Left ventricle myocardium superior (tissue), 1 donor: Measurements from ENCODE around the gene DIDO1. TPM values are rescaled to one million over a fixed set of nuclear protein-coding genes. Genes with fewer than 3 reads are reported as not detected.

Source experiments
- ATAC-seq: fragments of 200-7000 bp; cut with Tn5 transposase; one replicate; pipeline ENCODE4 v1.9.1; 2020; ENCODE audit warnings: mild to moderate bottlenecking, moderate library complexity
- DNase-seq: peaks from one replicate; pipeline ENCODE4 v3.0.0-alpha.2; 2020
- intact Hi-C: fragments of 100-400 bp; cut with micrococcal nuclease; formaldehyde crosslinking; loops from one replicate; pipeline ENCODE4 v1.11.0; 2022
- total RNA-seq: library from RNA; stranded (reverse); fragmentation: NEBNext Ultra II Directional; extraction: Animal tissue kit (Norgen Biotek cat#: 25700); gene quantifications from one replicate; pipeline ENCODE4 v1.2.1, GENCODE V29; 2021
- donor health status: DM: no; HTN: yes; CAD: no; lungs with severe emphysema.

The DIDO1 gene
- total RNA-seq, 1 donor from 2014 or later: 38.3 TPM

- ATAC-seq (no peak), DNase-seq (no peak)
- intact Hi-C loops: no loop called here
These were observed 26.9 kb upstream of the DIDO1 start for GRCh38 chr20:62952968-62953838.

GRCh38 chr20:62952373-62952967, 26.2 kb upstream of the DIDO1 start, which contains the start of gene SLC17A9:
TSS of gene SLC17A9 (plus strand) at chr20:62952709. CDS start at chr20:62952831, 122 bp downstream.
- ATAC-seq (peak; percentile 35), DNase-seq (peak; percentile 81)
- intact Hi-C loops: no loop called here

GRCh38 chr20:62951896-62952372, 25.6 kb upstream of the DIDO1 start:
- DNase-seq: no peak
- intact Hi-C loops: no loop called here
- no peak for ATAC-seq

DNA sequence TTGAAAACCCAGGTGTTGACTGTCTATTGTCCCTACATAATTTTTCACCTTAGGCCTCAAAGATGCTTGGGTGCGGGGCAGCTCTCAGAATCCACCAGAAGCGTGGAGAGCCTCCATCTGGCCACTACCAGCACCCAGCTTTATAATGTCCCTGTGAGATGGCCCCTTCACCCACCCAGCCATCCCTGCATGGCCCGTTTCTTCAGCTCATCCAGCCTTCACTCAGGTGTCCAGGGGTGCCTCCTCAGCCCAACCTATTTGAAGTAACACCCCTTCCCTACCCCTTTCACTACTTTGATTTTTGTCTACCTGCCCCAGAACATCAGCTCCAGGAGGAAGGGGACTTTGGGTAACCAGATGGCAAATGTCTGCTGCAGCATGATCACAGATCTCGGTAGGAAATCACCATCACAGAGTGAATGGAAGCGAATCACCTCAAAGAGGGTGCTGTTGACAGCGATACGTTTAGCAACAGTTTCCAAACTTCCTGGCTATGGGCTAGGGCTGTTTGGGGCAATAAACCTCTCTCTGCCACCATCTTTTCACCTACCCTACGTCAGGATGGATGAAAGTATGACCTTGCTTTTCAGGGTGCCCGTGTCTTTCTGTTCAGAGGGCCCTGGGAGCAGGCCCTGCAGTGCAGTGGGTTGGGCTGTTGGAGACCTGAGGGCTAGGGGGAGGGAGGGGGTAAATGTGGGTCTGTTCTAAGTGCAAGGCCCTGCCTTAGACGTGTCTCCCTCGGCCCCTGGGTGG, 25.0 kb upstream of the DIDO1 start:
- ATAC-seq: no peak

DNA sequence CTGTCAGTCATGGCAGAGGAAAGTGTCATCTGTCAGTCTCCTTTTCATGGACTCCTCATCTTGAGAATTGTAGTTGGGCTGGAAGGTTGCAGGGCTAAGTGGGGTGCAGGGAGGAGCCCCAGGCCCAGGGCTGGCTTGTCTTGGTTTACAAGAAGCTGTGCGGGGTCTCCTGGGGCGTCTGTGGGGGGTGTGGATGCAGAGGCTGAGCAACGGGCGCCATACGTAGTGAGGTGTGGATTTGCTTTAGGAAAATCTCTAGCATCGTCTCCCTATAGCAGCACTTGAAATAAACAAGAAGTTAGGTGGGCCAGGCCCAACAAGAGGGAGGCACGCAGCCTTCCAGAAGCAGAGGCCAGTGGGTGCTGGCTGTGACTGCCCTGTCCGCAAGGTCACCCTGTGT, 24.4 kb upstream of the DIDO1 start:
- ATAC-seq: no peak
- intact Hi-C loops: no loop called here
- DNase-seq: no peak

More for the DNA sequence above, 25.0 kb upstream of the DIDO1 start:
- intact Hi-C loops: no loop called here
- DNase-seq: no peak

DNA sequence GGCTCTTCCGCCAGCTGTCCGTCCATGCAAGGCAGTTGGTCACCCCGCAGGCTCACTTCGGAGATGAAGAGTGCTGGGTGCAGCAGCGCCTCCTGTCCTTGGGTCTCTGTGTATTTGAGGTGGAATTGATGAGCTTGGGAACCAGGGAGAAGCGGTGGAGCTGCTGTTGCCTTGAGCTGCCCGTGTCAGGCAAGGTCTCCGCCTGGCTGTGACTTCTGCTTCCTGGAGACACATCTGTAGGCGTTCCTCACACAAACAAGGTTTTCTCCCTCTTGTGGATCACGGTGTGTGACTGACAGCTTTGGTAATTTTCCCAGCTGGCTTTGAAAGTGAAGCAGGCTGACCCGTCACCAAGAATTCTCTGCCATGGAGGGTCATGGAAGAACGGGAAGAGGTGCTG, 23.7 kb upstream of the DIDO1 start:
- DNase-seq: no peak
- intact Hi-C loops: no loop called here
- no peak for ATAC-seq

DNA sequence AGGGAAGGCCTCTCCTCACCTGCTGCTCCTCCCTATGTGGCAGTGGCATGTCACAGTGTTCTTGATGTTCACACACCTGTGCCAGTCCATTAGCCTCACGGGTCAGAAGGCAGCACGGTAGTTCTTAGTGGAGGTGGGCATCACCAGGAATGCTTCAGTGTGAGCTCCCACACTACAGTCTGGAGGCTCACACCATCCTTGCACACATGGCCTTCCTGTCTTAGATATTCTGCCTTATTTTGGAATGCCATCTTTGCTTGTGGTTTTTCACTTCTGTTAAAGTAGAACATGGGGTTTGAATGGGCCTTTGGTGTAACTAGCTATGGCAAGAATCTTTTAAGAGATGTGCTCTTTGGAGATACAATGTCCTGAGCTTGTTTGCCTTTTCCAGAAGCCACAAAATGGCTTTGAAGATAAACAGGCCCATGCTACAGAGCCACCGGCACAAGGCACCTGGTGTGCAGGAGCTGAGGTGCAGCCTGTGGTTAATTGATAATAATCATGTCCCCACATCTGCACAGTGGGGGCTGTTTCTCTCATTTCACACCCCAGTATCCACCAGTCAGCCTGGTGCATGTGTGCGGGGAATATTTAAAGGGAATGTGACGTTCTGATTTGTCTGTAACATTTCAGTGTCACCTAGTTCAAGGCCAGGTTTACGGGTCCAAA, 23.0 kb upstream of the DIDO1 start:
- intact Hi-C loops: no loop called here
- ATAC-seq (no peak), DNase-seq (no peak)

DNA sequence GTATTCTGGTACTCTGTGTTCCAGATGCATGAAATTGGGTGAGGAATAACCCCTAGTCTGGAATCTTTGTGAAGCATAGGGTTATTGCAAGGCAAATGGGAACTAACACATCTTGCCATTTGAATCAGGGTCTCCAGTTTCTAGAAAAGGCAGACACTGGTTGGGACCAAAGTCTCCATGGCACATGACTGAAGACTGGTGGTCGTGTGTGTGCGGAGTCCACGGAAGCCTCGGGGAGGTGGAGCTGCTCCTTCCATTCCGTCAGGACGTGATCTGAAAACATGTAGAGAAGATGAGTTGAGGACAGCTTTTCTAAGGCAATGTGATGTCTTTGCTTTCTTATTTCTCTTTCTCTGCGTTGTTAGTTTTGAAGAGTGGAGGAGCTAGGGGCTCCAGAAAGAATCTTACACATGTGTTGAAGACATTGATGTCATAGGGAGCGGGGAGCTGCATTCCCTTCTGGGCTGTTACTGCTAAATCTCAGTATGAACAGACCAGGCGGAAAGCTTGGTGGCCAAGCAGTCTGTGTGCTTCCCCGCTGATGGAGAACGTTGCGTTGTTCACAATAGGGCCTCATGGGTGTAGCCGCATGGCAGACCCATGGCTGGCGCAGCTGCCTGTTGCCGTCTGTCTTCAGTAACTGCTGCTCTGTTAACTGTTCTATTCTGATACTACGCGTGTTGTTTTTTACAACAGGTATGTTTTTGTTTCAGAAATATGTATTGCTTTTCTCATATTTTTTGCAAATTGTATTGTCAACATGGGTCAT, 21.4 kb upstream of the DIDO1 start:
- no peak for DNase-seq

DNA sequence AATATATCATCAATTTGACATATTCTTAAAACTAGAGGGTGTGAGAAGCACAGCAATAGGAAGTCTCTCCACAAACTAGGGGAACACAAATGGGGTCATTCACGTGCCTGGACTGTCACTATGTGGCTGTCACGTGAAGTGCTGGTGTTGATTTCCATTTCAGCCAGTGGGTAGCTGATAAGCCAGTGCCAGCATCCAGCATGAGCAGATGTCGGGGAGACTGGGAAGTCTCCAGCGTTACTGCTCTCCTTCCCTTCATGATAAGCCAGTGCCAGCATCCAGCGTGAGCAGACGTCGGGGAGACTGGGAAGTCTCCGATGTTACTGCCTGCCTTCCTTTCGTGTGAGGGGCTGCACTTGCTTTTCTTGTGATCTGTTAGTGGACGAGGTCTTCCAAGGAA, 20.6 kb upstream of the DIDO1 start:
- DNase-seq: peak; percentile 52

More for the DNA sequence above, 21.4 kb upstream of the DIDO1 start:
- intact Hi-C loops: no loop called here
- no peak for ATAC-seq

DNA sequence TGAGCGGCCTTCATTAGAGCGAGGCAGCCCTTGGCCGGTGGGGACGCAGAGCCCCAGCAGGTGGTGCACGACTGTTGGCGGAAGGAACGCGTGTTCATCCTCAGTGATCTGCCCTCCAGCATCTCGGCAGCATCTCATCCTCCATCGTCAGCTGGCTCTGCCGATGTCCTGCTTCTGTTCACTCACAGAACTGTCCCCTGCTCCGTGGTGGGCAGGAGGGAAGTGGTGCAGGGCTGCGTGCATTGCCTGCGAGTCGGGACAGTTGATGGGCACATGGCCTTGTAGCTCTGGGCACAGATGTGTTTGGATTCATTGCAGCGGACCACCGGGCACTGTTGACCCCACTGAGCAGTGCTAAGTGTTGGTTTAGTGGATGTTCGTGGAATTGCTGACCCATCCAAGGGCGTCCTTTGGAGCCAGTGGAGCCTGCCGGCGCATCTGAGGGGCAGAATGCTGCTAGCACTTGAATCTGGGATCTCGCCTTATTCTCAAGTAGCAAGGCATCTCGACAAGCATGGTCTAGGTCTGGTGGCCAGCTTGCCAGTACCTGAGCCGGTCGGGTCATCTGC, 19.6 kb upstream of the DIDO1 start:
- DNase-seq: peak; percentile 19
- intact Hi-C loops: no loop called here
- no peak for ATAC-seq

More for the DNA sequence above, 20.6 kb upstream of the DIDO1 start:
- intact Hi-C loops: no loop called here
- peak; percentile 90 for ATAC-seq

DNA sequence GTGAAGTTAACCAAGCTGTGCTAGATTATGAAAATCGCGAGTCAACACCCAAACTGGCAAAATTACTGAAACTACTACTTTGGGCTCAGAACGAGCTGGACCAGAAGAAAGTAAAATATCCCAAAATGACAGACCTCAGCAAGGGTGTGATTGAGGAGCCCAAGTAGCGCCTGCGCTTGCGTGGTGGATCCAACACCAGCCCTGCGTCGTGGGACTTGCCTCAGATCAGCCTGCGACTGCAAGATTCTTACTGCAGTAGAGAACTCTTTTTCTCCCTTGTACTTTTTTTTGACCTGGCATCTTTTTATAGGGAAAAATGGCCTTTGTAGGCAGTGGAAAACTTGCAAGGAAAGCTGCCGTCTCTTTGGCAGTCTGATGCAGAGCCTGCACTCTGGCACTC, 18.4 kb upstream of the DIDO1 start:
- ATAC-seq (no peak), DNase-seq (peak; percentile 12)
- intact Hi-C loops: no loop called here

DNA sequence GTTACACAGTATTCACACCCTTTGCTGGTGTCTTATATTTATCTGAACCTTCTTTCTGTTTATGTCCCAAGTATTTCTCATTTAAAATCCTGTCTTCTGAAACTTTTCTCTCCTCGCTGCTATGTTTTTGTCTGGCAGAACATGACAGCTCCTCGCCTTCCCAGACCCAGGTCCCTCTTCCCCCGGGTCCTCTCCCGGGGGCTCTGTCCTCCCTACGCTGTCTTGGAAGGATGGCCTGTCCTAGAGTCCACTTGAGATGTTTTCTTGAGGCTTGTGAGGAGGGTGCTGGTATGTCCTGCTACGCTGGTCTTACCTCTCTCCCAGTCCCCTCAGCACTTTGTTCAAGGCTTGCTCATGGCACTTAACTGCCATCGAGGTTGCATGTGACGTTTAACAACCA, 17.9 kb upstream of the DIDO1 start:
- DNase-seq: peak; percentile 10
- ATAC-seq: no peak
- intact Hi-C loops: no loop called here

DNA sequence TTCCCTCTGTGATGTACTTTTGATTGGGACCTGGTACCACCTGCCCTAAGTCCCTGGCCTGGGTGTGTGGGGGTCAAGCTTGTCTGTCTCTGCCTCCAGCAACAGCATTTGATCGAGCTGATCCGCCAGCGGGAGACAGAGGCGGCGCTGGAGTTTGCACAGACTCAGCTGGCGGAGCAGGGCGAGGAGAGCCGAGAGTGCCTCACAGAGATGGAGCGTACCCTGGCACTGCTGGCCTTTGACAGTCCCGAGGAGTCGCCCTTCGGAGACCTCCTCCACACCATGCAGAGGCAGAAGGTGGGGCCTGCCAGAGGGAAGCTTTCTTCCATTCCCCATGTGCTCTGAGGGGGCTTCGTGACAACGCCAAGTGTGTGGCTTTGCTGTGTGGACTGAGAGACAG, 17.1 kb upstream of the DIDO1 start:
- no peak for ATAC-seq
- intact Hi-C loops: no loop called here
- DNase-seq: peak; percentile 7

DNA sequence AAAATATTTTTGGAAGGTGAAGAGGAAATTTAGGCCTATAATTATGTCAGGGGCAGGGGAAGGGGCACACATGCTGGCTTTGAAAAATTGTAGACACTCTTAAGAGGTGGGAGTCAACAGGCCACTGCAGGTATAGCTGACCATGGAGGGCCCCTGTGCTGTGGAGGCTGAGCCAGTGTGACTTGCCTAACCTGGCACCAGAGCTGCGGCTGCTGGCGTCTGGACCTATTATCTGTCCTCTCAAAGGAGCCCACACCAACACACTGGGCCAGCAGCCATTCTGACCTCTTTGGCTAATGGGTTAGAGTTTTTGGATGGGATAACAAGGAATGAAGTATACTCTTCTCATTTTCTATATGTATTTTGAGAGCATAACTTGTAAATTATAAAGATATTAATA, 16.2 kb upstream of the DIDO1 start:
- ATAC-seq (peak; percentile 18), DNase-seq (peak; percentile 70)
- intact Hi-C loops: no loop called here

DNA sequence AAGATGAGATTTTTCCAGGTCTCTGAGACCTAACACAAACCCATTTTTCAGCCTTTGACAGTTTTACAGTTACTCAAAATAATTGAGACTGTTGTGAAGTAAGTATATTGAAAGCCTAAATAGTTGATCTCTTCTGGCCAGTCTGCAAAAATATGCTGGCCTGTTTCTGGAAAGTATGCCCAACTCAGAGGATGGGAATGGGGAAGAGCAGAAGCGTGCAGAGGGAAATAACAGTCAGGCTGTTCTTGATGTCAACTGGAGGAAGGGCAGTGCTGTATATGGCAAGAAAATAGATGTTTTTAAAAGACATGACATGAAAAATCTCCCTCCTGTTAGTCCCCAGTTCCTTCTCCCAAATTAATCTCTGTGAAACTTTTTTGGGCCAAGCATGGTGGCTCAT, 15.5 kb upstream of the DIDO1 start:
- DNase-seq: no peak
- intact Hi-C loops: no loop called here

DNA sequence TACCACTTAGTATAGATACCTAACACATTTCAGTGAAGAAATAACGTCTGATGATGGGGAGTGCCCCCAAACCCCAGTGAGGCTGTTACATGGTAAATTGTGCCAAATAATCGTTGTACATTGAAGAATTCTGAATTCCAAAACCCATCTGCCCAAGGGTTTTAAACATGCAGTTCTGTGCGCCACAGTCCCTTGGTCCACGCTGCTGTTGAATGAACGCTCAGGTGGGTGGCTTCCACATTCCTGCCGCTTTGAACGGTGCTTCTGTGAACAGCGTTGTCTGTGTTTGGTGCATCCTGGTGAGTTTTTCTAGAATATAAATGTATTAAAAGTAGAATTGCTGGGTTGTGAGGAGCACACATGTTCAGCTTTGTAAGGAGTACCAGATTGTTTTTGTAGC, 14.6 kb upstream of the DIDO1 start:
- intact Hi-C loops: no loop called here
- ATAC-seq: no peak
- DNase-seq: no peak

More for the DNA sequence above, 15.5 kb upstream of the DIDO1 start:
- no peak for ATAC-seq

GRCh38 chr20:62938105-62938888, 12.0 kb upstream of the DIDO1 start, which contains the start of gene GID8:
TSS of gene GID8 (plus strand) at chr20:62938147. CDS start at chr20:62941503, 3,356 bp downstream.
- intact Hi-C loops: no loop called here
- ATAC-seq (peak; percentile 42), DNase-seq (peak; percentile 72)
